DMS53 treated with DMSO at 0.1 percent for 48 hours (cell line): ENCODE measurements around the gene DPPA4.

Experiments used
- DNase-seq: peaks from one replicate; lab custom pipeline; 2025; ENCODE audit not compliant: unreplicated experiment; lab: John Stamatoyannopoulos, UW

DPPA4 gene

GRCh38 chr3:109339197-109339596, 1.9 kb upstream of the DPPA4 start:
- no peak for DNase-seq

GRCh38 chr3:109338322-109338721, 976 bp upstream of the DPPA4 start:
- no peak for DNase-seq

GRCh38 chr3:109336291-109336861, 970 bp downstream of the DPPA4 start:
- no peak for DNase-seq

GRCh38 chr3:109334572-109334971, 2.8 kb downstream of the DPPA4 start:
- no peak for DNase-seq

GRCh38 chr3:109331692-109332091, 5.7 kb downstream of the DPPA4 start:
- no peak for DNase-seq

- DNase-seq: no peak
Measured at GRCh38 chr3:109330405-109330804, 6.9 kb downstream of the DPPA4 start.

- DNase-seq: no peak
Measured at GRCh38 chr3:109328202-109328601, 9.1 kb downstream of the DPPA4 start.

GRCh38 chr3:109325657-109326056, 11.7 kb downstream of the DPPA4 start:
- DNase-seq: no peak

- no peak for DNase-seq
Measured at GRCh38 chr3:109325109-109325508, 12.2 kb downstream of the DPPA4 start.

- DNase-seq: no peak
Measured at GRCh38 chr3:109316162-109316730, 21.1 kb downstream of the DPPA4 start, which contains the start of gene DPPA2. DPPA2 (minus strand) TSS chr3:109316517; CDS start chr3:109314542, 1,975 bp downstream.

GRCh38 chr3:109313061-109313460, 24.3 kb downstream of the DPPA4 start:
- no peak for DNase-seq

GRCh38 chr3:109297496-109297895, 39.9 kb downstream of the DPPA4 start:
- DNase-seq: no peak

GRCh38 chr3:109284071-109284470, 53.3 kb downstream of the DPPA4 start:
- no peak for DNase-seq

- no peak for DNase-seq
Measured at GRCh38 chr3:109278546-109278945, 58.8 kb downstream of the DPPA4 start.

GRCh38 chr3:109278141-109278540, 59.2 kb downstream of the DPPA4 start:
- no peak for DNase-seq
